ENCODE measurements around the gene CHST9.
"Not testable (repeated sequence)": the region's sequence is repeated elsewhere in the genome, so short reads cannot be mapped to it uniquely, and the experiment has no call there.

Gene CHST9

GRCh38 chr18:27165412-27165811 lies 19.7 kb downstream of the CHST9 start:
- DNase-seq, result no peak

GRCh38 chr18:27164905-27165304 lies 20.2 kb downstream of the CHST9 start:
- DNase-seq, result no peak

- not testable (repeated sequence) for DNase-seq
These were observed 21.9 kb downstream of the CHST9 start for GRCh38 chr18:27163197-27163716.

GRCh38 chr18:27149240-27149639 lies 35.9 kb downstream of the CHST9 start:
- DNase-seq, result not testable (repeated sequence)

- no peak for DNase-seq
These were observed 40.4 kb downstream of the CHST9 start for GRCh38 chr18:27144672-27145071.

DNA sequence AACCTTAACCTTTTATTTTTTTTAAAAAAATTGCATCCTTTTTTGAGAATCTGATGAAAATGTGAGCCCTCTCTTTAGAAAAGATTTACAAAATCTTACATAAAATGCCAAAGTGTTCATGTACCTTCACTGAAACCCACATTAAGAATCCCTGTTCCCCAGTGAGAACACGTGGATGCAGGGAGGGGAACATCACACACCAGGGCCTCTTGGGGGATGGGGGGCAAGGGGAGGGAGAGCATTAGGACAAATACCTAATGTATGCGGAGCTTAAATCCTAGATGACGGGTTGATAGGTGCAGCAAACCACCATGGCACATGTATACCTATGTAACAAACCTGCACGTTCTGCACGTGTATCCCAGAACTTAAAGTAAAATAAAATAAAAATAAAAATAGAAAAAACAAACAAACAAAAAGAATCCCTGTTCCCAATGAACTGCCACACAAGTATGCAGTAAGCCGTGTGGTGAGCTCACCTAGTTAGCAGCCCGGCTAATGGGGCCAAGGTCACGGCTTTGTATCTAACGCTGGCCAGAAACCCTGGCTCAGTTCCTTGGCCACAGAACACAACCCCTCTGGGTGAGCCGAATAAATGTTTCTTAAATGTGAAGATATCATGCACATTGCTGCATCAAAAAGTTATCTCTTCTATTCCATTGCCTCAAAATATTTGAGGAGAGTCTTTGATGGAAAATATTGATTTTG lies 41.4 kb downstream of the CHST9 start:
- DNase-seq, result no peak

GRCh38 chr18:27142891-27143290 lies 42.2 kb downstream of the CHST9 start:
- DNase-seq, result no peak

DNA sequence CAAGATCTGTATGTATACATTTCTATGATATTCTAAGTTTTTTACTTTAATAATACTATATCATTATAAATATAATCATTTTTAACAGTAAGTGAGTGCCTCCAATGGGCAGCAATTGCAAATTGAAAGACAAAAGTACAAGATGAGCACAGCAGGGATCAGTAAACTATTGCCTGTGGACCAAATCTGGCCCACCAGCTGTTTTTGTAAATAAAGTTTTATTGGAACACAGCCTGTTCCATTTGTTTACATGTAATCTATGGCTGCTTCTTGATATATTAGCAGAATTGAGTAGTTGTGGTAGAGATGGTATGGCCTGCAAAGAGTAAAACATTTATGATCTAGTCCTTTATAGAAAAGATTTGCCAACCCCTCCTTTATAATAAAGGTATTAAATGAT lies 43.2 kb downstream of the CHST9 start:
- no peak for DNase-seq

DNA sequence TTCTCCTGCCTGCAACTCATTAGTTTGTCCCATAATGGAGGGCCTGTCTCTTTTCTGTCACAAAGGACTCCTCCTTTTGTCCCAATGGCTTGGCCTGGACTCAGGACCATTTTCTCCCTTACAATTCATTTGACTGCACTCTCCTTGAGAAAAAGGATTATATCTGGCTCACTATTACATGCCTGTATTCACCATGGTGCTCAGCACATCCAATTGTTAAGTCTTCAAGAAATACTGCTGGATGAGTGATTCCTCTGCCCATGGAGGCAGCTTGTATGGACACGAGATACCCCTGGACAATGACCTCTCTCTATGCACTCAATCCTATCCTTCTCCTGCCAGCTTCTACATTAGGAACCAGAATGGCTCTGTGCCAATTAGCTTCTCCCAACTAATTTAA lies 47.0 kb downstream of the CHST9 start:
- DNase-seq, result no peak

GRCh38 chr18:27136208-27136535 lies 48.9 kb downstream of the CHST9 start:
- no peak for DNase-seq

DNA sequence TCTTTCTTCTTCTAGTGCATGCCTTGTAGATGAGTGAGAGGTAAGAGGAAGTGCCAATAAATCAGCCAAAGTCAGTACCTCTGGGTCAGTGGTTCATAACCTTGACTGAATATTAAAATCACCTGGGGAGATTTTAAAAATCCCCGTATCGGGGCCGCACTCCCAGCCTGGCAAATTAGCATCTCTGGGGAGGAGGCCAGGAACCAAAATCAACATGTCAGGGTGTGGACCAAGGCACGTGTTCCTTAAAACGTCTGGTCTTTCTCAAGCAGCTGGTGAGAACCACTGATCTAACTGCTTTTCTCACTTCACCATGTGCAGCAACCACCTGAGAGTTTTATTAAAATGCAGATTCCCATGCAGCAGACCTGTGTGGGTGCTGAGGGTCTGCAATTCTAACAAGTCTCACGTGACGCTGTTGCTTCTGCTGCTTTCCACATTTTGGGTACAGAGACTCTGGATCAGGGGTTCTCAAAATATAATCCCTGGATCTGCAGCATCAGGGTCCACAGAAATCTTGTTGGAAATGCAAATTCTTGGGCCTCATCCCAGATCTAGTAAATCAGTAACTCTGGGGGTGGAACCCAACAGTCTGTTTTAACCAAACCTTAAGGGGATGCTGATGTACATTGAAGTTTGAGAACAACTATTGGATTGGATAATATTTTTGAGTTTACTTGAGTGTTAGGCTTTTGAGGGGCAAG lies 49.5 kb downstream of the CHST9 start:
- DNase-seq, result no peak

DNA sequence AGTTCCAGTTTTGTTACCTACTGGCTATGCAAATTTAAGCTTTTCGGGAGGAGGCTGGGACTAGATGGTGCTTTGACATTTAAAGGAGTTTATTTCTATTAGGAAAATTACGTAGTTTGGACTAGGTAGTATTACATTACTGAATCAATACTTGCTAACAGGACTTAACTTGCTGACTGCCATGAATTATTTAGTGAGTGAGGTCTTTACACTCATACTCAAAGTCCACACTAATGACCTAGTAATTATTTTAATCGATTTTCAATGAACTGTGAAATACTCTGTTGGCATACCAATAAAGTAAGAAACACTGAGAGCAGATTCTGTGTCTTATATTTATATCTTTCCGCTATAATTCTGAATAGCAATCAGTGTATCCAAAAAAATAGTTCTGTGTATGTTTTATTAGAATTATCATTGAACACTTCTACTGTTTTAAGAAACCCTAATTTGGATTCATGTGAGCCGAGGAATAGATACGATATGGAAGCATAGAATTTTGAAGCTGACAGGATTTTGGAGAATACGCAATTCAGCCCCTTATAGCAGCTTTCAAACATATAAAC lies 55.0 kb downstream of the CHST9 start:
- DNase-seq, result no peak

GRCh38 chr18:27124196-27124595 lies 60.9 kb downstream of the CHST9 start:
- no peak for DNase-seq

GRCh38 chr18:27121108-27121507 lies 64.0 kb downstream of the CHST9 start:
- no peak for DNase-seq

- no peak for DNase-seq
These were observed 64.9 kb downstream of the CHST9 start for GRCh38 chr18:27120246-27120645.

DNA sequence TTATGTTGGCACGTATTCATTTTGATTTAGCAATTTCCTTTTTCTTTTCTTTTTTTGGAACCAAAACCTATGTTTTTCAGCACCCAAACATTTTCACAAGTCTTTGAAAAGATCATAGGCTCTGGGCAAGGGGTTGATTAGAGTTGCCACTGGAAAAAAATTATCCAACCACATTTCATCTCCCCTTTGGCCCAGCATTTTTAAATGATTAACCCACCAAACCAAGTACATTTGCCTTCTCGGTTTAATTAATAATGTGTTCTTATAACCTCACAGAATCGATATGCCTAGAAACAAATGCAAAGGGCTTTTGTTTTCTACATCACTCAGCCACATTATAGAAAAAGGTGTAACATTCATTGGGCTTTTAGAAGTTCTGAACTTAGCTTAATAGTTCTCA lies 66.1 kb downstream of the CHST9 start:
- no peak for DNase-seq

DNA sequence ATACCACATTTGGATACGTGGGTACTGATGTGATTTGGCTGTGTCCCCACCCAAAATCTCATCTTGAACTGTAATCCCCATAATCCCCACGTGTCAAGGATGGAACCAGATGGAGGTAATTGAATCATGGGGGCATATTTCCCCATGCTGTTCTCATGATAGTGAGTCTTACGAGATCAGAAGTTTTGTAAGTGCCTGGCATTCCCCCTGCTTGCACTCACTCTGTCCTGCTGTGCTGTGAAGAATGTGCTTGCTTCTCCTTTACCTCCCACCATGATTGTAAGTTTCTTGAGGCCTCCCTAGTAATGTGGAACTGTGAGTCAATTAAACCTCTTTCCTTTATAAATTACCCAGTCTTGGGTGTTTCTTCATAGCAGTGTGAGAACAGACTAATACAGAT lies 70.3 kb downstream of the CHST9 start:
- DNase-seq, result no peak

DNA sequence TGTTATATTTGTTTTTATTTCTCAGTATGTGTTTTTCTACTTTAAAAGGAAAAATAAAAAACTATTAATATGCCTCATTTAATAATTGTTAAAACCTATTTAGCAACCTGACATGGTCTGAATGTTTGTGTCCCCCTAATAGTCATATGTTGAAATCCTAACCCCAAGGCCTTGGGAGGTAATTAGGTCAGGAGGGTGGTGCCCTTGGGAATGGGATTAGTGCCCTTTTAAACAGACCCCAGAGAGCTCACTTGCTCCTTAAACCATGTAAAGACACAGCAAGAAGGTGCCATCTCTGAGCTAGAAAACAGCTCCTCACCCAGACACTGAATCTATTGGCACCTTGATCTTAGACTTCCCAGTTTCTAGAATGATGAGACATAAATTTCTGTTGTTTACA lies 71.8 kb downstream of the CHST9 start:
- no peak for DNase-seq

DNA sequence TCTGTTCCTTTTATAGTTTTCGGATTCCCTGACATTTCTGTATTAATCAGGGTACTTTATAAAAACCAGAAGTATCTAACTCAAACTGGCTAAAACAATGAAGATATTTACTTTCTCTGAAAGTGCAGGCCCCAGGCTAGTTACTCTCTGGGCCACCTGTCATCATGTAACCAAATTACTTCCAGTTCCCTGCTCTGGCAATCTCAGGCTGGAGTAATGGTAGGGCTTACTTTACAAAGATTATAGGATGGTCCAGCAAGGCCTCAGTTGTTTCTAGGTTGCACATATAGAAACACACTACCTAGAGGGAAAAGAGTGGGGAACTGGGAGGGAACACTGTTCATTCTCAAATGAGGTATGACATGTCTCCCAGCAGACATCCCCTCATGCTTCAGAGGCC lies 74.8 kb downstream of the CHST9 start:
- DNase-seq, result no peak

DNA sequence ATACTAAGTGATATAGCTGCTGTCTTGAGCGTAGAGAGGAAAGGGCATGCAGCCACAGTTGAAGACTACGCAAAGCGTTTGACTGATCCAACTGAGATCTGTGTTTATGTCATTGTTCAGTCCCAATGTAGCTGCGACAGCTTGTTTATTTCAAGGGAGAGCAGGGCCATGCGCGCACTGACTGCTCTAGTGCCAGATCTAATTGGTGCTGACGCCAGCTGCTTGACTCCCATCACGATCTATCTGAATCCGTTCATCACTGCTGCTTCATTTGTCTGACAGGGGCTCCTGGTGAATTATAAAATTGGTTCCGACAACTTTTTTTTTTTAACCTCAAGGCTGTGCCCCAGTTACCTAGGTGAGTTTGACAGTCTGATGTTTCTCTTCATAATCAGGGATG lies 75.7 kb downstream of the CHST9 start:
- no peak for DNase-seq

- DNase-seq, result no peak
These were observed 76.3 kb downstream of the CHST9 start for GRCh38 chr18:27108842-27109241.

DNA sequence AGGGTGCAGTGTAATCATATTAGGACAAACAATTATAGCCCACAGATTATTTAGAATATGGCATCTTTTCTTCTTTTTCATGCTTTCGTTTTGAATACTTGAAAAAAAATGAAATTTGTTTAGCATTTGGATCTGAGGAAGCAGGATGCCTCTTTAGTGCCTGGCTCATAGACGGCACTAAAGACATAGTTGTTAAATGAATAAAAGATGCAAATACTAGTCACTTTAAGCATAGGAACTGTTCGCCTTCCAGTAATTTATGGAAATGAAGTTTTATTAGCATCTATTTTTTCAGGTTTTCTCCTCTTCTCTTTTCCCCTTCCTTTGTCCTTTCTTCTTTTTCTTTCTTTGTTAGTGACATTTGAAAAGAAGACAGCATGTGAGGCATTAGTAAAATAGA lies 80.4 kb downstream of the CHST9 start:
- DNase-seq, result no peak

DNA sequence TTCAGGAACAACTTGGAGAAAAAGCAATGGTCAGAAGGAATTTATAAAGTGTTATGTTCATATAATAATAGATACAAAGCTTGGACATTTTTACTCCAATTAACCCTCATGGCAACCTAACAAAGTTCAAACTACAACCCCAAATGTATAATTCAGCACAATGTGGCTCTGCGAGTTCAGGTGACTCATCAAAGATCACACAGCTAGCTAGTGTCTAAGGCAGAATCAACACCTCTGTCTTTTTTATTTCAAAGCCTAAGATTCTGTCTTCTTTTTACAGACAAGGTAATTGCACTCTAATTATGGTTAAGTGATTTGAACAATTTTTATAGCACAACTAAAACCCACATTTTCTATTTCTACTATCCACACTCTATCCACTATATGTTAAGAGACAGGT lies 90.5 kb downstream of the CHST9 start:
- no peak for DNase-seq

DNA sequence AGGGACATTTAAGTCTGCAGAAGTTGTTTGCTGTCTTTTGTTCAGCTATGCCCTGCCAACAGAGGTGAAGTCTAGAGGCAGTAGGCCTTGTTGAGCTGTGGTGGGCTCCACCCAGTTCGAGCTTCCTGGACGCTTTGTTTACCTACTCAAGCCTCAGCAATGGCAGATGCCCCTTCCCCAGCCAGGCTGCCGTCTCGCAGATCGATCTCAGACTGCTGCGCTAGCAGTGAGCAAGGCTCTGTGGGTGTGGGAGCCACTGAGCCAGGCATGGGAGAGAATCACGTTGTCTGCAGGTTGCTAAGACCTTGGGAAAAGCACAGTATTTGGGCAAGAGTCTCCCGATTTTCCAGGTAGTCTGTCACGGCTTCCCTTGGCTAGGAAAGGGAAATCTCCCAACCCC lies 91.8 kb downstream of the CHST9 start:
- DNase-seq, result not testable (repeated sequence)

Data from KG1 (cell line).